Caco-2 (cell line): ENCODE results near the gene DTX1. TPM values are rescaled to one million over a fixed set of nuclear protein-coding genes. Genes with fewer than 3 reads are reported as not detected.

ENCODE experiments used
- BruUV-seq: library from RNA; stranded (reverse); fragments of 400-500 nt; replicated peaks from 2 replicates; lab custom pipeline; 2021; lab: Mats Ljungman, UMichigan
- CTCF ChIA-PET: fragments of 300-600 bp; sonication (Branson Sonifier 250); formaldehyde crosslinking; loops from one replicate; lab custom pipeline; 2022; ENCODE audit warnings: antibody characterized with exemption; lab: Charles Lee
- POLR2A ChIA-PET: fragments of 300-600 bp; sonication (Branson Sonifier 250); formaldehyde crosslinking; loops from one replicate; lab custom pipeline; 2022; ENCODE audit warnings: antibody characterized with exemption; lab: Charles Lee
- DNase-seq, 2 experiments: peaks; one replicate each; pipeline versions ENCODE4 v3.0.0 to v3.0.0-alpha.2; 2020 to 2022
- H3K27me3 ChIP-seq: replicated peaks from 2 replicates; pipeline ENCODE4 v1.6.0; 2011; ENCODE audit warnings: low read length; ENCODE audit not compliant: control insufficient read depth, insufficient read depth
- H3K36me3 ChIP-seq: 2 replicates; pipeline ENCODE4 v1.5.1; 2011; ENCODE audit warnings: low read length; ENCODE audit not compliant: control insufficient read depth, insufficient read depth
- H3K4me1 ChIP-seq: fragments of 250-450 bp; sonication (Bioruptor Pico); 2 replicates; pipeline ENCODE4 v1.5.1; 2020; ENCODE audit warnings: mild to moderate bottlenecking
- H3K4me3 ChIP-seq: 2 replicates; pipeline ENCODE4 v1.5.1; 2011; ENCODE audit warnings: low read depth, mild to moderate bottlenecking, control low read depth, low read length
- H3K9me3 ChIP-seq: fragments of 250-450 bp; sonication (Bioruptor Pico); 2 replicates; pipeline ENCODE4 v1.5.1; 2020; ENCODE audit warnings: mild to moderate bottlenecking, moderate library complexity
- H3K27ac Mint-ChIP-seq: one replicate; pipeline ENCODE4 v1.8.0; 2022; ENCODE audit warnings: mixed read lengths; ENCODE audit not compliant: unreplicated experiment
- H3K27me3 Mint-ChIP-seq: one replicate; pipeline ENCODE4 v1.8.0; 2022; ENCODE audit warnings: mixed read lengths; ENCODE audit not compliant: insufficient read depth, unreplicated experiment
- H3K36me3 Mint-ChIP-seq: one replicate; pipeline ENCODE4 v1.8.0; 2022; ENCODE audit warnings: mild to moderate bottlenecking, mixed read lengths; ENCODE audit not compliant: insufficient read depth, unreplicated experiment
- H3K4me1 Mint-ChIP-seq: one replicate; pipeline ENCODE4 v1.8.0; 2022; ENCODE audit warnings: low read depth, mixed read lengths; ENCODE audit not compliant: unreplicated experiment
- H3K4me3 Mint-ChIP-seq: one replicate; pipeline ENCODE4 v1.8.0; 2022; ENCODE audit warnings: mild to moderate bottlenecking, moderate library complexity, mixed read lengths; ENCODE audit not compliant: unreplicated experiment
- H3K9me3 Mint-ChIP-seq: one replicate; pipeline ENCODE4 v1.8.0; 2022; ENCODE audit warnings: mixed read lengths; ENCODE audit not compliant: unreplicated experiment
- intact Hi-C: fragments of 100-400 bp; cut with micrococcal nuclease; formaldehyde crosslinking; loops from one replicate; pipeline ENCODE4 v1.10.0; 2022; ENCODE audit not compliant: unreplicated experiment
- total RNA-seq: library from RNA; stranded (reverse); gene quantifications from 2 replicates; pipeline ENCODE4 v1.2.3, GENCODE V29; 2022
- TF ChIP-seq, protein P1 (sequence below), 2 experiments: fragments of 200-600 bp in 1 of 2; IDR thresholded peaks; 1 replicate in 1 of 2; 2 replicates in 1 of 2; pipeline versions ENCODE4 v1.5.1 to v1.8.0; 2011 to 2022; ENCODE audit warnings: antibody characterized with exemption in 1 of 2, control low read depth in 1 of 2, inconsistent platforms in 1 of 2, low read depth in 1 of 2, low read length in 1 of 2, mild to moderate bottlenecking in 1 of 2, moderate library complexity in 1 of 2; ENCODE audit not compliant: insufficient read depth in 1 of 2, severe bottlenecking in 1 of 2, unreplicated experiment in 1 of 2

Gene DTX1
- total RNA-seq, 1 experiment from 2014 or later, result not detected

GRCh38 chr12:113099764-113100163, 43.2 kb downstream of the DTX1 start:
- no peak for DNase-seq
- ChIA-PET POLR2A (no interaction called here), CTCF (no interaction called here)
- no peak overlapping the region for H3K4me3 ChIP-seq
- no peak overlapping the region for H3K27ac Mint-ChIP-seq
- no TSS peak for BruUV-seq
- no peaks in the 10 kb centered on the region; the same call in 1 of the 2 replicates for H3K27me3 ChIP-seq
- 0 out of 2 replicates have a peak, but pooled peaks cover 4% of the 10 kb centered on the region for H3K4me1 ChIP-seq
- intact Hi-C loops, result no loop called here
- peaks cover 7% of the 10 kb centered on the region for H3K27me3 Mint-ChIP-seq
- H3K4me1 Mint-ChIP-seq, result no peaks in the 10 kb centered on the region
- no peak overlapping the region for H3K4me3 Mint-ChIP-seq
- H3K36me3 ChIP-seq, result no peaks in the 10 kb centered on the region
- TF ChIP-seq, protein P1, sequence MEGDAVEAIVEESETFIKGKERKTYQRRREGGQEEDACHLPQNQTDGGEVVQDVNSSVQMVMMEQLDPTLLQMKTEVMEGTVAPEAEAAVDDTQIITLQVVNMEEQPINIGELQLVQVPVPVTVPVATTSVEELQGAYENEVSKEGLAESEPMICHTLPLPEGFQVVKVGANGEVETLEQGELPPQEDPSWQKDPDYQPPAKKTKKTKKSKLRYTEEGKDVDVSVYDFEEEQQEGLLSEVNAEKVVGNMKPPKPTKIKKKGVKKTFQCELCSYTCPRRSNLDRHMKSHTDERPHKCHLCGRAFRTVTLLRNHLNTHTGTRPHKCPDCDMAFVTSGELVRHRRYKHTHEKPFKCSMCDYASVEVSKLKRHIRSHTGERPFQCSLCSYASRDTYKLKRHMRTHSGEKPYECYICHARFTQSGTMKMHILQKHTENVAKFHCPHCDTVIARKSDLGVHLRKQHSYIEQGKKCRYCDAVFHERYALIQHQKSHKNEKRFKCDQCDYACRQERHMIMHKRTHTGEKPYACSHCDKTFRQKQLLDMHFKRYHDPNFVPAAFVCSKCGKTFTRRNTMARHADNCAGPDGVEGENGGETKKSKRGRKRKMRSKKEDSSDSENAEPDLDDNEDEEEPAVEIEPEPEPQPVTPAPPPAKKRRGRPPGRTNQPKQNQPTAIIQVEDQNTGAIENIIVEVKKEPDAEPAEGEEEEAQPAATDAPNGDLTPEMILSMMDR (IDR thresholded peaks at IDR 0.05; ENCODE audit: insufficient read depth in 1 of 2, low read depth in 1 of 2, low read length in 1 of 2, severe bottlenecking in 1 of 2, unreplicated experiment in 1 of 2), result no peak
- no peaks in the 10 kb centered on the region for H3K9me3 ChIP-seq
- H3K9me3 Mint-ChIP-seq, result no peaks in the 10 kb centered on the region
- H3K36me3 Mint-ChIP-seq, result no peaks in the 10 kb centered on the region

DNA sequence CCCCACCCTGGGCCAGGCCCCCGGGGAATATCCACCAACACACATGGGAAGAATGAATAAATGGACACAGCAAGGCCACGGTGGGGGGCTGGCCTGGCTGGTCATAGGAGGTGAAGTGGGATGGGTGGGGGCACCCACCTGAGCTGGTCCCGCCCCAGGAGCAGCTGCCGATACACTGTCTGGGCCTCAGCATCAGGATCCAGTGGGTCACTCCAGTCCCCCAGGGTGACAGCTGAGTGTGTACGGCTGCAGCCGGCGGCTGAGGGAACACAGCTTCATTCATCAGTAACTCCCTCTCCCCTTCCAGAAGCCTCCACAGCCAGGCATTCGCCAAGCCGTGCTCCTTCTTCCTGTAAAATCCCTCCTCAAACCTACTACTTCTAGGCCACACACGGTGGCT, 45.2 kb downstream of the DTX1 start:
- intact Hi-C loops, result no loop called here
- CTCF ChIA-PET, result no interaction called here
- no TSS peak for BruUV-seq

DNA sequence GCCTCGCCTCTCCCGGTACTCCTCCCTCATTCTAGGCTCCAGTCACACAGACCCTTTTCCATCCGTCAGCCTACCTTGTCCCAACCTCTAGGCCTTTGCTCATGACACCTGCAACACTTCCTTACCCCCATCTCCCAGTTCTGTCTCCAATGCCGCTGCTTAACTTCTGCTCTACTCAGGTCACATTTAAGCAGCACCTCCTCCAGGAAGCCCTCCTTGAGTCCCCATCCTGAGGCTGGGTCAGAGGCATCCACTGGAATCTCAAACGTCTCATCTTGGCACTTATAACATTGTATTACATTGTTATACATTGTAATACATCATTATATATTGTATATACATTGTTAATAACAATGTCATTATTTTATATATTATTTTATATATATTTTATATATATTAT, 46.3 kb downstream of the DTX1 start:
- Mint-ChIP-seq H3K4me1 (no peaks in the 10 kb centered on the region), H3K36me3 (no peaks in the 10 kb centered on the region), H3K9me3 (no peaks in the 10 kb centered on the region), H3K27me3 (peaks cover 4% of the 10 kb centered on the region), H3K4me3 (no peak overlapping the region), H3K27ac (no peak overlapping the region)
- ChIA-PET POLR2A (no interaction called here), CTCF (no interaction called here)
- no TSS peak for BruUV-seq
- Histone ChIP-seq H3K9me3 (no peaks in the 10 kb centered on the region), H3K36me3 (no peaks in the 10 kb centered on the region), H3K4me3 (no peak overlapping the region), H3K27me3 (no peaks in the 10 kb centered on the region; the same call in 1 of the 2 replicates), H3K4me1 (0 out of 2 replicates have a peak, but pooled peaks cover 4% of the 10 kb centered on the region)
- intact Hi-C loops, result no loop called here
- DNase-seq, result no peak
- TF ChIP-seq, protein P1 (IDR thresholded peaks at IDR 0.05; ENCODE audit: insufficient read depth in 1 of 2, low read depth in 1 of 2, low read length in 1 of 2, severe bottlenecking in 1 of 2, unreplicated experiment in 1 of 2), result no peak

More for the DNA sequence above, 45.2 kb downstream of the DTX1 start:
- DNase-seq, result no peak
- no peaks in the 10 kb centered on the region for H3K36me3 ChIP-seq
- POLR2A ChIA-PET, result no interaction called here
- H3K4me1 ChIP-seq, result 0 out of 2 replicates have a peak, but pooled peaks cover 4% of the 10 kb centered on the region
- Mint-ChIP-seq H3K4me1 (no peaks in the 10 kb centered on the region), H3K27ac (no peak overlapping the region), H3K9me3 (no peaks in the 10 kb centered on the region), H3K27me3 (peaks cover 4% of the 10 kb centered on the region), H3K4me3 (no peak overlapping the region), H3K36me3 (no peaks in the 10 kb centered on the region)
- H3K9me3 ChIP-seq, result no peaks in the 10 kb centered on the region
- H3K4me3 ChIP-seq, result no peak overlapping the region
- no peaks in the 10 kb centered on the region; the same call in 1 of the 2 replicates for H3K27me3 ChIP-seq
- TF ChIP-seq, protein P1 (IDR thresholded peaks at IDR 0.05; ENCODE audit: insufficient read depth in 1 of 2, low read depth in 1 of 2, low read length in 1 of 2, severe bottlenecking in 1 of 2, unreplicated experiment in 1 of 2), result no peak
